GM12878 (cell line): ENCODE measurements around the gene SIRT3.
"Not testable (repeated sequence)": the region's sequence is repeated elsewhere in the genome, so short reads cannot be mapped to it uniquely, and the experiment has no call there.

Source experiments
- GABPA ChIP-seq: IDR thresholded peaks from 2 replicates; pipeline ENCODE4 v1.6.1; 2014; ENCODE audit warnings: antibody characterized with exemption, low read depth, mild to moderate bottlenecking, inconsistent platforms
- PAX8 ChIP-seq: fragments of 450-650 bp; IDR thresholded peaks from 2 replicates; pipeline ENCODE4 v1.6.1; 2017; ENCODE audit warnings: mild to moderate bottlenecking, moderate library complexity
- RCOR1 ChIP-seq: conservative IDR thresholded peaks from 2 replicates; pipeline ENCODE4 v1.6.1; 2012; ENCODE audit warnings: low read depth, low read length, improper control_type of control experiment
- TCF12 ChIP-seq: IDR thresholded peaks from 2 replicates; pipeline ENCODE4 v1.6.1; 2011; ENCODE audit warnings: low read depth, mild to moderate bottlenecking, low read length
- TF ChIP-seq, protein P1 (sequence below), 3 experiments: IDR thresholded peaks in 2 of 3; conservative IDR thresholded peaks in 1 of 3; 2 replicates each; pipeline ENCODE4 v1.5.1; 2011; ENCODE audit warnings: low read depth in 3 of 3, low read length in 3 of 3, mild to moderate bottlenecking in 3 of 3, control low read depth in 2 of 3, moderate library complexity in 2 of 3, inconsistent platforms in 1 of 3, mixed read lengths in 1 of 3; ENCODE audit not compliant: control insufficient read depth in 2 of 3, insufficient read depth in 1 of 3; ENCODE audit errors: extremely low read depth in 1 of 3

DNA sequence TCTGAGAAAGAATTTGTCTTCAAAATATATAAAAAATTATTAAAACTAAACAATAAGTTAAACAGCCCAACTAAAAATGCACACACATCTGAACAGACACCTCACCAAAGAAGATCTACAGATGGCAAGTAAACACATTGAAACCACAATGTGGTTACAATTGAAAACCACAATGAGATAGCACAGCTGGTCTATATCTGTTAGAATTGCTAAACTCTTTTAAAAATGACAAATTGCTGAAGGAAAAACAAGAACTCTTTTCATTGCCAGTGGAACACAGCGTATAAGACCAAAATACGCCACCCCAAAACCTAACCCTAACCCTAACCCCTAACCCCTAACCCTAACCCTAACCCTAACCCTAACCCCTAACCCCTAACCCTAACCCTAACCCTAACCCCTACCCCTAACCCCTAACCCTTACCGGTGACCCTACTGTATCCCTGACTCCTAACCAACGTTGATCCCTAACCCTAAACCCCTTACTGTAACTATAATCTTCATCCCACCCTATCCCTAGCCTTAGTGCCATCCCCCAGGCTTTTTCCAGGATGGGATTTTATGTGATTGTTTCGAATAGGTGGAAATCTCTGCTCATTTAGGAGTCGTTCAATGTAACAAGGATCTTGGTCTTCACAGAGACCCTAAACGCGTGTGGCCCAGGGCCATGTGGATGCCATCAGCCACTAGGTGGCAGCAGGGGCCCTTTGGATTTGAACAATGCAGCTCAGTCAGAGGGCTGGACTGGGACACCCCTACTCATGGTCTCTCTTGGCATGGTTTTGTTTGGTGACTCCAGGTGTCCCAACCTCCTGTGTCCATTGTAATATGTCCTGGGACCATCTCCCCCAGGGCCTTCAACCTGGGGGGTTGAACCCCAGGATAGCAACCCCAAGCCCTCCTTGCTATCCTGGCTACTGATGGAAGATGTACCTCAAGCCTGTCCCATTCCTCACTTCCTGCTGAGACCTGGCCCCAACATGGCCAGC lies 44.4 kb downstream of the SIRT3 start:
- not testable (repeated sequence) for TF ChIP-seq RCOR1, PAX8, GABPA, TCF12
- TF ChIP-seq, protein P1, sequence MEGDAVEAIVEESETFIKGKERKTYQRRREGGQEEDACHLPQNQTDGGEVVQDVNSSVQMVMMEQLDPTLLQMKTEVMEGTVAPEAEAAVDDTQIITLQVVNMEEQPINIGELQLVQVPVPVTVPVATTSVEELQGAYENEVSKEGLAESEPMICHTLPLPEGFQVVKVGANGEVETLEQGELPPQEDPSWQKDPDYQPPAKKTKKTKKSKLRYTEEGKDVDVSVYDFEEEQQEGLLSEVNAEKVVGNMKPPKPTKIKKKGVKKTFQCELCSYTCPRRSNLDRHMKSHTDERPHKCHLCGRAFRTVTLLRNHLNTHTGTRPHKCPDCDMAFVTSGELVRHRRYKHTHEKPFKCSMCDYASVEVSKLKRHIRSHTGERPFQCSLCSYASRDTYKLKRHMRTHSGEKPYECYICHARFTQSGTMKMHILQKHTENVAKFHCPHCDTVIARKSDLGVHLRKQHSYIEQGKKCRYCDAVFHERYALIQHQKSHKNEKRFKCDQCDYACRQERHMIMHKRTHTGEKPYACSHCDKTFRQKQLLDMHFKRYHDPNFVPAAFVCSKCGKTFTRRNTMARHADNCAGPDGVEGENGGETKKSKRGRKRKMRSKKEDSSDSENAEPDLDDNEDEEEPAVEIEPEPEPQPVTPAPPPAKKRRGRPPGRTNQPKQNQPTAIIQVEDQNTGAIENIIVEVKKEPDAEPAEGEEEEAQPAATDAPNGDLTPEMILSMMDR (IDR thresholded peaks at IDR 0.05 in 2 of 3, conservative IDR thresholded peaks at IDR 0.05 in 1 of 3; ENCODE audit: control insufficient read depth in 2 of 3, extremely low read depth in 1 of 3, insufficient read depth in 1 of 3, low read depth in 3 of 3, low read length in 3 of 3): 0 out of 6 replicates have a peak, but pooled peaks of 1 of the 3 experiments have one; percentile 12
